Ishikawa (cell line): ENCODE data around the gene ACSS1.

Experiments used
- CREB1 ChIP-seq: IDR thresholded peaks from 2 replicates; pipeline ENCODE4 v1.6.1; 2012; ENCODE audit warnings: low read depth
- EGR1 ChIP-seq: IDR thresholded peaks from 2 replicates; pipeline ENCODE4 v1.6.1; 2012
- EP300 ChIP-seq: IDR thresholded peaks from 2 replicates; pipeline ENCODE4 v1.6.1; 2012; ENCODE audit warnings: borderline replicate concordance
- RAD21 ChIP-seq: IDR thresholded peaks from 2 replicates; pipeline ENCODE4 v1.6.1; 2012; ENCODE audit warnings: low read depth
- TAF1 ChIP-seq: IDR thresholded peaks from 2 replicates; pipeline ENCODE4 v1.6.1; 2012; ENCODE audit warnings: low read depth, mild to moderate bottlenecking
- TF ChIP-seq, protein P1 (sequence below): IDR thresholded peaks from 2 replicates; pipeline ENCODE4 v1.6.1; 2012
- TF ChIP-seq, protein P2 (sequence below): IDR thresholded peaks from 2 replicates; pipeline ENCODE4 v1.6.1; 2012; ENCODE audit warnings: low read depth, mild to moderate bottlenecking
- TF ChIP-seq, protein P3 (sequence below): IDR thresholded peaks from 2 replicates; pipeline ENCODE4 v1.6.1; 2012

DNA sequence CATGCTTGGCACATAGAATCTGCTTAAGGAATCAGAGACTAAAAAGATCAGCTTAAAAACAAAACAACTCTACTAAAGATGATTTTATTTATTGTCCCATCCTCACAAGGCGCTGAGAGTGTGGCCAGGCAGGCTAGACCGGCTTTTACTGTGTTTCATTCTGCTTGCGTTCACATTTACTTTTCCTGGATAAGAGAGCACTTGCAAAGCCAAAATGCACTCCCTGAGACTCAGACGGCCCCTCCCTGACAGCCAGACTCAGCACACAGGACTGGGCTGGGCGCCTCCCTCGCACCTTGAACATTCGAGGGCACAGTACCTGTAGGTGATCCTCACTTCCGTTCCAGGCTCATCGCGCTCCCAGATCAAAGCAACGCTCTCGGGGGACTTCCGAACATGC lies 10.2 kb downstream of the ACSS1 start:
- TF ChIP-seq, protein P1, sequence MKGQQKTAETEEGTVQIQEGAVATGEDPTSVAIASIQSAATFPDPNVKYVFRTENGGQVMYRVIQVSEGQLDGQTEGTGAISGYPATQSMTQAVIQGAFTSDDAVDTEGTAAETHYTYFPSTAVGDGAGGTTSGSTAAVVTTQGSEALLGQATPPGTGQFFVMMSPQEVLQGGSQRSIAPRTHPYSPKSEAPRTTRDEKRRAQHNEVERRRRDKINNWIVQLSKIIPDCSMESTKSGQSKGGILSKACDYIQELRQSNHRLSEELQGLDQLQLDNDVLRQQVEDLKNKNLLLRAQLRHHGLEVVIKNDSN, result no peak
- TF ChIP-seq, protein P2, sequence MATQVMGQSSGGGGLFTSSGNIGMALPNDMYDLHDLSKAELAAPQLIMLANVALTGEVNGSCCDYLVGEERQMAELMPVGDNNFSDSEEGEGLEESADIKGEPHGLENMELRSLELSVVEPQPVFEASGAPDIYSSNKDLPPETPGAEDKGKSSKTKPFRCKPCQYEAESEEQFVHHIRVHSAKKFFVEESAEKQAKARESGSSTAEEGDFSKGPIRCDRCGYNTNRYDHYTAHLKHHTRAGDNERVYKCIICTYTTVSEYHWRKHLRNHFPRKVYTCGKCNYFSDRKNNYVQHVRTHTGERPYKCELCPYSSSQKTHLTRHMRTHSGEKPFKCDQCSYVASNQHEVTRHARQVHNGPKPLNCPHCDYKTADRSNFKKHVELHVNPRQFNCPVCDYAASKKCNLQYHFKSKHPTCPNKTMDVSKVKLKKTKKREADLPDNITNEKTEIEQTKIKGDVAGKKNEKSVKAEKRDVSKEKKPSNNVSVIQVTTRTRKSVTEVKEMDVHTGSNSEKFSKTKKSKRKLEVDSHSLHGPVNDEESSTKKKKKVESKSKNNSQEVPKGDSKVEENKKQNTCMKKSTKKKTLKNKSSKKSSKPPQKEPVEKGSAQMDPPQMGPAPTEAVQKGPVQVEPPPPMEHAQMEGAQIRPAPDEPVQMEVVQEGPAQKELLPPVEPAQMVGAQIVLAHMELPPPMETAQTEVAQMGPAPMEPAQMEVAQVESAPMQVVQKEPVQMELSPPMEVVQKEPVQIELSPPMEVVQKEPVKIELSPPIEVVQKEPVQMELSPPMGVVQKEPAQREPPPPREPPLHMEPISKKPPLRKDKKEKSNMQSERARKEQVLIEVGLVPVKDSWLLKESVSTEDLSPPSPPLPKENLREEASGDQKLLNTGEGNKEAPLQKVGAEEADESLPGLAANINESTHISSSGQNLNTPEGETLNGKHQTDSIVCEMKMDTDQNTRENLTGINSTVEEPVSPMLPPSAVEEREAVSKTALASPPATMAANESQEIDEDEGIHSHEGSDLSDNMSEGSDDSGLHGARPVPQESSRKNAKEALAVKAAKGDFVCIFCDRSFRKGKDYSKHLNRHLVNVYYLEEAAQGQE, result no peak
- no peak for TF ChIP-seq CREB1
- TF ChIP-seq TAF1, result no peak
- no peak for TF ChIP-seq RAD21
- TF ChIP-seq EP300, result no peak
- TF ChIP-seq, protein P3, sequence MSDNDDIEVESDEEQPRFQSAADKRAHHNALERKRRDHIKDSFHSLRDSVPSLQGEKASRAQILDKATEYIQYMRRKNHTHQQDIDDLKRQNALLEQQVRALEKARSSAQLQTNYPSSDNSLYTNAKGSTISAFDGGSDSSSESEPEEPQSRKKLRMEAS, result no peak
- no peak for TF ChIP-seq EGR1
